GM12873 (cell line): ENCODE results near the gene SLC17A9.

Experiments used
- CTCF ChIP-seq: IDR thresholded peaks from 2 replicates; pipeline ENCODE4 v1.5.1; 2012; ENCODE audit warnings: low read depth, mild to moderate bottlenecking, moderate library complexity, low read length, control low read depth; ENCODE audit not compliant: insufficient read depth; ENCODE audit errors: missing control alignments

Gene SLC17A9

GRCh38 chr20:63009045-63009961, 56.8 kb downstream of the SLC17A9 start:
- TF ChIP-seq CTCF: peak; percentile 88

GRCh38 chr20:63009988-63010769, 57.7 kb downstream of the SLC17A9 start:
- no peak for TF ChIP-seq CTCF

- no peak for TF ChIP-seq CTCF
Measured at GRCh38 chr20:63011798-63012197, 59.3 kb downstream of the SLC17A9 start.

- no peak for TF ChIP-seq CTCF
Measured at GRCh38 chr20:63013207-63013606, 60.7 kb downstream of the SLC17A9 start.

GRCh38 chr20:63014287-63014686, 61.8 kb downstream of the SLC17A9 start:
- TF ChIP-seq CTCF: no peak

- no peak for TF ChIP-seq CTCF
Measured at GRCh38 chr20:63014710-63015109, 62.2 kb downstream of the SLC17A9 start.

- no peak for TF ChIP-seq CTCF
Measured at GRCh38 chr20:63015147-63015661, 62.7 kb downstream of the SLC17A9 start.
